Right lobe of liver (tissue), 6 donors: ENCODE results near the gene DNLZ. TPM values are rescaled to one million over a fixed set of nuclear protein-coding genes. Genes with fewer than 3 reads are reported as not detected.
"Not testable (repeated sequence)": the region's sequence is repeated elsewhere in the genome, so short reads cannot be mapped to it uniquely, and the experiment has no call there.

Experiments
- ATAC-seq, 4 donors: fragments of 200-7000 bp; cut with Tn5 transposase; one replicate each; pipeline ENCODE4 v1.9.1; 2020; ENCODE audit warnings: mild to moderate bottlenecking in 4 of 4, moderate library complexity in 4 of 4
- DNase-seq, 3 donors: peaks; one replicate each; pipeline ENCODE4 v3.0.0-alpha.2; 2020
- H3K27ac ChIP-seq, 3 donors: fragments of 200-600 bp; one replicate each; pipeline ENCODE4 v1.8.0; 2022
- H3K27me3 ChIP-seq, 2 donors: fragments of 200-600 bp; one replicate each; pipeline ENCODE4 v1.8.0; 2022
- H3K36me3 ChIP-seq, 4 donors: fragments of 200-600 bp; sonication (generic) in 1 of 4; one replicate each; pipeline versions ENCODE4 v1.5.1 to v1.8.0; 2017 to 2022; ENCODE audit warnings: control low read depth in 1 of 4
- H3K4me1 ChIP-seq, 4 donors: fragments of 200-600 bp; sonication (generic) in 1 of 4; one replicate each; pipeline versions ENCODE4 v1.5.1 to v1.8.0; 2017 to 2022; ENCODE audit warnings: control low read depth in 1 of 4
- H3K4me3 ChIP-seq, 3 donors: fragments of 200-600 bp; one replicate each; pipeline ENCODE4 v1.8.0; 2022
- H3K9me3 ChIP-seq, 4 donors: fragments of 200-600 bp; sonication (generic) in 1 of 4; one replicate each; pipeline versions ENCODE4 v1.5.1 to v1.8.0; 2017 to 2022; ENCODE audit warnings: control low read depth in 1 of 4
- POLR2A ChIP-seq: fragments of 450-650 bp; IDR thresholded peaks from one replicate; pipeline ENCODE4 v1.6.1; 2017; ENCODE audit warnings: antibody characterized with exemption, mild to moderate bottlenecking
- WGBS: methylation state at CpG from one replicate; pipeline ENCODE4 v1.1.6; 2018; ENCODE audit warnings: low coverage, low lambda C conversion rate; ENCODE audit not compliant: insufficient coverage; ENCODE audit errors: missing lambda C conversion rate; 5-methylcytosine and 5-hydroxymethylcytosine counted together
- intact Hi-C, 2 donors: fragments of 100-400 bp; cut with DNase I; formaldehyde crosslinking; loops; one replicate each; pipeline versions ENCODE4 v1.11.2 to v1.14.1; 2022
- total RNA-seq, 6 experiments: library from RNA; depleted of rRNA in 2 of 6; stranded (reverse); fragments of >200 nt in 2 of 6; fragmentation: NEBNext Ultra II Directional in 3 of 6; extraction: Animal tissue kit (Norgen Biotek cat#: 25700) in 3 of 6; gene quantifications; one replicate each; pipeline versions ENCODE4 v1.1.0 to v1.2.4, GENCODE V29; 2016 to 2023
- TF ChIP-seq, protein P1 (sequence below), 4 donors: fragments of 200-600 bp in 3 of 4; fragments of 450-650 bp in 1 of 4; IDR thresholded peaks; one replicate each; pipeline versions ENCODE4 v1.5.1 to v1.8.0; 2016 to 2022; ENCODE audit warnings: antibody characterized with exemption in 4 of 4, mild to moderate bottlenecking in 2 of 4
- donor health status: DM: no; HTN: yes; CAD: no.
- donor health status: DM: no; HTN: no; CAD: no.
- donor health status: DM: no; HTN: no; CAD: no.
- donor health status: DM: no; HTN: yes; CAD: no.
- donor health status: DM: no; HTN: yes; CAD: no.

The DNLZ gene
- total RNA-seq, 6 experiments from 2014 or later, result 5.0 to 26.0 (median 10.4) TPM

DNA sequence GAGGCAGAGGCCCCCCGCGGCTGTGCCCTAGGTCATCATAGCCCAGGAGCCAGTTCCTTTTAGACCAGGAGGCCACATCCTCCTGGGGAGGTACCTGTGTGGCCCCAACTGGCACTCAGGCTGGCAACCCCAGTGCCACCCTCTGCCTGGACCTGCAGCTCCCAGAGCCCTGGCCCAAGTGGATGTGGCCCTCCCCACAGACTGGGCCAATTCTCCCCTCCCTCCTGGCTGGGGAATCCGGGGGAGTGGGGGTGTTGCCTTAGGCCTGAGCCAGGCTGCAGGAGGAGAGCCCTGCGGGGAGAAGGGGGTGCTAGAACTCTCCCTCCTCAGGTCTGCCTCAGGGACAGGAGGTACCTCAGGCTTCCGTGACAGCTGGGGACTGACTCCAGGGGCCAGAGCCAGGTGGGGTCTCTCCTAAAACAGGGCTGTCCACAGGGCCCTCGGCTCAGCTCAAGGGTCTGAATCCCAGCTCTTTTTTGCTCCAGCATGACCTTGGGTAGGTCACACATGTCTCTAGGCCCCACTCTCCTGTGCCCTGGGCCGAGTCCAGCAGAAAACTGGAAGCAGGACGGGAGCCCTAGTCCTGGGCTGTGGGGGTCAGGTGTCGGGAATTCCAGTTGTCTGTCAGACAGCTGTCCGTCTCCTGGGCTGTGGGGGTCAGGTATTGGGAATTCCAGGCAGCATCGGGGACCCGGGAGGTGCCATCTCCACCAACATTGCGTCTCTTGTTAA lies 9.6 kb downstream of the DNLZ start:
- intact Hi-C loops, result no loop called here
- TF ChIP-seq POLR2A, result no peak
- TF ChIP-seq, protein P1, sequence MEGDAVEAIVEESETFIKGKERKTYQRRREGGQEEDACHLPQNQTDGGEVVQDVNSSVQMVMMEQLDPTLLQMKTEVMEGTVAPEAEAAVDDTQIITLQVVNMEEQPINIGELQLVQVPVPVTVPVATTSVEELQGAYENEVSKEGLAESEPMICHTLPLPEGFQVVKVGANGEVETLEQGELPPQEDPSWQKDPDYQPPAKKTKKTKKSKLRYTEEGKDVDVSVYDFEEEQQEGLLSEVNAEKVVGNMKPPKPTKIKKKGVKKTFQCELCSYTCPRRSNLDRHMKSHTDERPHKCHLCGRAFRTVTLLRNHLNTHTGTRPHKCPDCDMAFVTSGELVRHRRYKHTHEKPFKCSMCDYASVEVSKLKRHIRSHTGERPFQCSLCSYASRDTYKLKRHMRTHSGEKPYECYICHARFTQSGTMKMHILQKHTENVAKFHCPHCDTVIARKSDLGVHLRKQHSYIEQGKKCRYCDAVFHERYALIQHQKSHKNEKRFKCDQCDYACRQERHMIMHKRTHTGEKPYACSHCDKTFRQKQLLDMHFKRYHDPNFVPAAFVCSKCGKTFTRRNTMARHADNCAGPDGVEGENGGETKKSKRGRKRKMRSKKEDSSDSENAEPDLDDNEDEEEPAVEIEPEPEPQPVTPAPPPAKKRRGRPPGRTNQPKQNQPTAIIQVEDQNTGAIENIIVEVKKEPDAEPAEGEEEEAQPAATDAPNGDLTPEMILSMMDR (IDR thresholded peaks at IDR 0.05), result no peak
- H3K4me3 ChIP-seq, result no peak overlapping the region
- H3K27me3 ChIP-seq, result no peaks in the 10 kb centered on the region
- H3K36me3 ChIP-seq, result no peaks in the 10 kb centered on the region
- ATAC-seq, result no peak
- no peak for DNase-seq
- H3K27ac ChIP-seq, result no peak overlapping the region
- WGBS, result 68% methylated on average over 4 of the region's 13 CpGs
- no peaks in the 10 kb centered on the region for H3K9me3 ChIP-seq
- H3K4me1 ChIP-seq, result no peaks in the 10 kb centered on the region

DNA sequence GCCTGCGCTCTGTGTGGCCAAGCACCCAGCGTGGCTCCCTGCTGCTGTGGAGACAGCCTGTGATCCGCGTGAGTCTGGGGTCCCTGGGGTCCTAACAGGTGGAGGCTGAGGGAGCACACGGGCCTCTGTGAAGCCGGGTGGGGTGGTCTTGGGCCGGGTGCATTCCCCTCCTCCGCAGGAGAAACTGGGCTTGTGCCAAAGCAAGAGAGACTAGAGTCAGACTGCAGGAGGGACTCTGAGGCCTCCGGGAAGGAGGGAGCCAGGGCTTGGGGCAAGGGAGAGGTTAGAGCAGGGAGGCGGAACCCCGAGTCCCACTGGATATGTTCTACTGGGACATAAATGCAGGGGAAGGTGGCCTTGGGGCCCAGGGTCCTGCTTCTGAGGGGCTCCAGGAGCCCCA lies 10.5 kb downstream of the DNLZ start:
- ATAC-seq (no peak), DNase-seq (no peak)
- intact Hi-C loops, result no loop called here
- no peak overlapping the region for H3K4me3 ChIP-seq
- no peaks in the 10 kb centered on the region for H3K9me3 ChIP-seq
- WGBS, result no CpG with 5 or more reads among the region's 11 CpGs
- no peak overlapping the region for H3K27ac ChIP-seq
- no peaks in the 10 kb centered on the region for H3K27me3 ChIP-seq
- no peaks in the 10 kb centered on the region for H3K4me1 ChIP-seq
- TF ChIP-seq POLR2A, result no peak
- H3K36me3 ChIP-seq, result no peaks in the 10 kb centered on the region

DNA sequence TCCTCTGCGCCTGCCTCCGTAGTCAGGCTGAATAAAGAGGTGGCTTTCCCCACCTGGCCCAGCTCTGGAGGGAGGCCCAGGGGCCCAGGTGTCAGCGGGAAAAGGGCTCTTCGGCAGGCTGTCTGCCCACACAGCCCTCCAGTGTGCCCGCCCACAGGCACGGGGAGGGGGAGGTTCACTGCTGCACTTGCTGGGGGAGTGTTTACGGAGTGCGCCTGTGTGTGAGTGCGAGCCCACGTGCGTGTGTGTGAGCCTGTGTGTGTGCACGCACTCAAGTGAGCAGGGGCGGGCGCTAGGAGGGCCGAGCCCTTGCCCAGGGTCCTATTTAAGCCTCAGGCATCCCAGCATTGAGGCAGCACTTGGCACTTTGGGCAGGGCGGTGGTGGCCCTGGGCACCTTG lies 10.9 kb downstream of the DNLZ start:
- ATAC-seq (no peak), DNase-seq (no peak)
- intact Hi-C loops, result no loop called here
- H3K36me3 ChIP-seq, result no peaks in the 10 kb centered on the region
- no peak overlapping the region for H3K27ac ChIP-seq
- WGBS, result 71% methylated on average over 4 of the region's 16 CpGs
- no peaks in the 10 kb centered on the region for H3K4me1 ChIP-seq
- no peaks in the 10 kb centered on the region for H3K9me3 ChIP-seq
- H3K27me3 ChIP-seq, result no peaks in the 10 kb centered on the region
- TF ChIP-seq POLR2A, result no peak
- TF ChIP-seq, protein P1 (IDR thresholded peaks at IDR 0.05), result no peak
- H3K4me3 ChIP-seq, result no peak overlapping the region

DNA sequence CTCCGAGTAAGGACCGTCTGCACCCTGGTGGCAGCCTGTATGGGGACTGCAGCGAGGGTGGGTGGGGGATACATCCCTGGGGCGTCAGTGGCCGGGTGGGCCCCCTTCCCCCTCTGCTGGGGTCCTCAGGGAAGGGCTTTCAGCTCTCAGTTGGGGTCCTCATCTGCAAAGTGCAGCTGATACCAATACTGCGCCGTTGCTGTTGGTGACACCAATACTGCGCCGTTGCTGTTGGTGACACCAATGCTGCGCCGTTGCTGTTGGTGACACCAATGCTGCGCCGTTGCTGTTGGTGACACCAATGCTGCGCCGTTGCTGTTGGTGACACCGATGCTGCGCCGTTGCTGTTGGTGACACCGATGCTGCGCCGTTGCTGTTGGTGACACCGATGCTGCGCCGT lies 11.7 kb downstream of the DNLZ start:
- H3K27ac ChIP-seq, H3K36me3 ChIP-seq, H3K9me3 ChIP-seq, ATAC-seq, intact Hi-C loops, H3K4me1 ChIP-seq, DNase-seq, H3K27me3 ChIP-seq, H3K4me3 ChIP-seq: not testable (repeated sequence)
- 50% methylated on average over 2 of the region's 24 CpGs for WGBS

DNA sequence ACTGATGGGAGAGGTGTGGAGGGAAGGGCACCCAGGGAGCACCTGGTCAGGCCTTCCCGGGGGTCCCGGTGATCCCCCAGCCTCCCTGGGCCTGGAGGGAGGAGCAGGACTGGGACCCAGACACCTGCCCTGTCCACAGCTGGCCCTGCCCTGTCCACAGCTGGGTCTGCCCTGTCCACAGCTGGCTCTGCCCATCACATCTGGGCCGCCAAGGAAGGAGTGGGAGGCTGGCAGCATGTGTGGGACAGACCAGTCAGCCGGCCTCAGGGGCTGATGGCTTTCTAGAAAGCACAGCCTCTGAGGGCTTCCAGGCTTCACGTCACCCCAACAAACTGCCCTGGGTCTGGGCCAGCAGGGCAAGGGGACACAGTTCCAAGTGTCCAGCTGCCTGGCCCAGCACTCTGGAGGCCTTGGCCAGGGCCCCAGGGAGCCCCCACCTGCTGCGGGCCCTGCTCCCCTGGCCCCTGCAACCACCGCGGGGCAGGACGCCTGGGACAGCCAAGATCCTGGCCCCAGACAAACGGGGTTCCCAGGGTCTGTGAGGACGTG lies 12.2 kb downstream of the DNLZ start:
- ATAC-seq (no peak), DNase-seq (no peak)
- no peaks in the 10 kb centered on the region for H3K9me3 ChIP-seq
- H3K27me3 ChIP-seq, result no peaks in the 10 kb centered on the region
- H3K27ac ChIP-seq, result no peak overlapping the region
- no peaks in the 10 kb centered on the region for H3K4me1 ChIP-seq
- TF ChIP-seq POLR2A, result no peak
- TF ChIP-seq, protein P1 (IDR thresholded peaks at IDR 0.05), result no peak
- WGBS, result no CpG with 5 or more reads among the region's 11 CpGs
- no peaks in the 10 kb centered on the region for H3K36me3 ChIP-seq
- no peak overlapping the region for H3K4me3 ChIP-seq
- intact Hi-C loops, result no loop called here
